GM12892 (cell line): Measurements from ENCODE around the gene ACSL5.

Experiments
- POLR2A ChIP-seq: IDR thresholded peaks from 2 replicates; pipeline ENCODE4 v1.6.1; 2011; ENCODE audit warnings: low read depth, low read length, control low read depth
- POLR2AphosphoS5 ChIP-seq: IDR thresholded peaks from 2 replicates; pipeline ENCODE4 v1.6.1; 2011; ENCODE audit warnings: low read depth, low read length, control low read depth
- TAF1 ChIP-seq: IDR thresholded peaks from 2 replicates; pipeline ENCODE4 v1.6.1; 2011; ENCODE audit warnings: low read depth, mild to moderate bottlenecking, control low read depth, low read length, borderline replicate concordance

GRCh38 chr10:112384141-112384540 lies 10.2 kb downstream of the ACSL5 start:
- TF ChIP-seq POLR2A (no peak), TAF1 (no peak), POLR2AphosphoS5 (no peak)
